Neural cell (in vitro differentiated cells): ENCODE measurements around the gene PBX4.

ENCODE experiments used
- EP300 ChIP-seq: fragments of 450-650 bp; conservative IDR thresholded peaks from 2 replicates; pipeline ENCODE4 v1.6.1; 2014; ENCODE audit warnings: antibody characterized with exemption, mild to moderate bottlenecking, moderate library complexity; ENCODE audit not compliant: poor library complexity, severe bottlenecking
- MXI1 ChIP-seq: fragments of 450-650 bp; conservative IDR thresholded peaks from 2 replicates; pipeline ENCODE4 v1.6.1; 2014; ENCODE audit warnings: antibody characterized with exemption, mild to moderate bottlenecking; ENCODE audit not compliant: poor library complexity, severe bottlenecking
- POLR2AphosphoS5 ChIP-seq: IDR thresholded peaks from 2 replicates; pipeline ENCODE4 v1.6.1; 2012
- SMC3 ChIP-seq: fragments of 450-650 bp; conservative IDR thresholded peaks from 2 replicates; pipeline ENCODE4 v1.6.1; 2014; ENCODE audit warnings: antibody characterized with exemption, mild to moderate bottlenecking, moderate library complexity; ENCODE audit not compliant: poor library complexity
- TF ChIP-seq, protein P1 (sequence below): IDR thresholded peaks from 2 replicates; pipeline ENCODE4 v1.6.1; 2012; ENCODE audit warnings: borderline replicate concordance
- TF ChIP-seq, protein P2 (sequence below): fragments of 450-650 bp; IDR thresholded peaks from 2 replicates; pipeline ENCODE4 v1.5.1; 2014; ENCODE audit warnings: antibody characterized with exemption, mild to moderate bottlenecking, moderate library complexity; ENCODE audit not compliant: poor library complexity, severe bottlenecking

DNA sequence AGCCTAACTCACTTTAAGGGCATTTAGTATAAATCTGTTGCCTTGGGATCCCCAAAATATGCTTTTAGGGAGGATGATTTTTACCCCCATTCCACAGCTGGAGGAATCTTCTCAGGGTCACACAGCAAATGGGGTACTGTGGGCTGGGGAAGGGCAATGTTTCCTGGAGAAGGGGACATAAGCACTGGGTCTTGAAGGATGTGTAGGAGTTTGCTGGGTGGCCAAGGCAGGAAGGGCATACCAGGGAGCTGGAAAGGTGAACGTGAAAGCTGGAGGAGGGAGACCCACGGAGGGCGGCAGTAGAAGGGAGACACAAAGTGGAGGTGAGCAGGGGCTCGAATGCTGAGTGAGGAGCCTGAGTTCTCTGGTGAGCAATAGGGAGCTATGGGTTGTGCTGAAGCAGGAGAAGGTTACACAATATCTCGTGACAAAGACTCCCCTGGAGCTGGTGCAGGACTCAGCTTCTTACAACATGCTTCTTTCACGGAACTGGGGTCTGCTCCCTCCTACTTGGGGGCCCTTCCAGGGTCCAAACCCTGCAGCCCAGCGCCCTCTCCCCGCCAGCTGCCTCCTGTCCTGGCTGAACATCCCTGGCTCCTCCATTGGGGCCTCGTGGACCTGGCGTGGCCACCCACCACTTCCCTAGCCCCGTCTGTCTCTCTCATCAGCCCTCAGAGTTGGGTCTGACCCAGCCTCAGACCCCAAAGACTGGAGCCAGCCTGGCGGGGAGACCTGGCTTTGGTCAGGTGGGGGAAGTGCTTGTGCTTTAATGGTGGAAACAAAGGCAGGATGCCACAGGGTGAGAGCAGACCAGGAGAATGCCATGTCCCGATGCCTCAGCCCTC lies 69.3 kb downstream of the PBX4 start:
- TF ChIP-seq POLR2AphosphoS5 (no peak), MXI1 (no peak), EP300 (no peak), SMC3 (no peak)
- TF ChIP-seq, protein P1, sequence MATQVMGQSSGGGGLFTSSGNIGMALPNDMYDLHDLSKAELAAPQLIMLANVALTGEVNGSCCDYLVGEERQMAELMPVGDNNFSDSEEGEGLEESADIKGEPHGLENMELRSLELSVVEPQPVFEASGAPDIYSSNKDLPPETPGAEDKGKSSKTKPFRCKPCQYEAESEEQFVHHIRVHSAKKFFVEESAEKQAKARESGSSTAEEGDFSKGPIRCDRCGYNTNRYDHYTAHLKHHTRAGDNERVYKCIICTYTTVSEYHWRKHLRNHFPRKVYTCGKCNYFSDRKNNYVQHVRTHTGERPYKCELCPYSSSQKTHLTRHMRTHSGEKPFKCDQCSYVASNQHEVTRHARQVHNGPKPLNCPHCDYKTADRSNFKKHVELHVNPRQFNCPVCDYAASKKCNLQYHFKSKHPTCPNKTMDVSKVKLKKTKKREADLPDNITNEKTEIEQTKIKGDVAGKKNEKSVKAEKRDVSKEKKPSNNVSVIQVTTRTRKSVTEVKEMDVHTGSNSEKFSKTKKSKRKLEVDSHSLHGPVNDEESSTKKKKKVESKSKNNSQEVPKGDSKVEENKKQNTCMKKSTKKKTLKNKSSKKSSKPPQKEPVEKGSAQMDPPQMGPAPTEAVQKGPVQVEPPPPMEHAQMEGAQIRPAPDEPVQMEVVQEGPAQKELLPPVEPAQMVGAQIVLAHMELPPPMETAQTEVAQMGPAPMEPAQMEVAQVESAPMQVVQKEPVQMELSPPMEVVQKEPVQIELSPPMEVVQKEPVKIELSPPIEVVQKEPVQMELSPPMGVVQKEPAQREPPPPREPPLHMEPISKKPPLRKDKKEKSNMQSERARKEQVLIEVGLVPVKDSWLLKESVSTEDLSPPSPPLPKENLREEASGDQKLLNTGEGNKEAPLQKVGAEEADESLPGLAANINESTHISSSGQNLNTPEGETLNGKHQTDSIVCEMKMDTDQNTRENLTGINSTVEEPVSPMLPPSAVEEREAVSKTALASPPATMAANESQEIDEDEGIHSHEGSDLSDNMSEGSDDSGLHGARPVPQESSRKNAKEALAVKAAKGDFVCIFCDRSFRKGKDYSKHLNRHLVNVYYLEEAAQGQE = no peak
- TF ChIP-seq, protein P2, sequence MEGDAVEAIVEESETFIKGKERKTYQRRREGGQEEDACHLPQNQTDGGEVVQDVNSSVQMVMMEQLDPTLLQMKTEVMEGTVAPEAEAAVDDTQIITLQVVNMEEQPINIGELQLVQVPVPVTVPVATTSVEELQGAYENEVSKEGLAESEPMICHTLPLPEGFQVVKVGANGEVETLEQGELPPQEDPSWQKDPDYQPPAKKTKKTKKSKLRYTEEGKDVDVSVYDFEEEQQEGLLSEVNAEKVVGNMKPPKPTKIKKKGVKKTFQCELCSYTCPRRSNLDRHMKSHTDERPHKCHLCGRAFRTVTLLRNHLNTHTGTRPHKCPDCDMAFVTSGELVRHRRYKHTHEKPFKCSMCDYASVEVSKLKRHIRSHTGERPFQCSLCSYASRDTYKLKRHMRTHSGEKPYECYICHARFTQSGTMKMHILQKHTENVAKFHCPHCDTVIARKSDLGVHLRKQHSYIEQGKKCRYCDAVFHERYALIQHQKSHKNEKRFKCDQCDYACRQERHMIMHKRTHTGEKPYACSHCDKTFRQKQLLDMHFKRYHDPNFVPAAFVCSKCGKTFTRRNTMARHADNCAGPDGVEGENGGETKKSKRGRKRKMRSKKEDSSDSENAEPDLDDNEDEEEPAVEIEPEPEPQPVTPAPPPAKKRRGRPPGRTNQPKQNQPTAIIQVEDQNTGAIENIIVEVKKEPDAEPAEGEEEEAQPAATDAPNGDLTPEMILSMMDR = no peak
